ENCODE results near the gene FMN2.

DNA sequence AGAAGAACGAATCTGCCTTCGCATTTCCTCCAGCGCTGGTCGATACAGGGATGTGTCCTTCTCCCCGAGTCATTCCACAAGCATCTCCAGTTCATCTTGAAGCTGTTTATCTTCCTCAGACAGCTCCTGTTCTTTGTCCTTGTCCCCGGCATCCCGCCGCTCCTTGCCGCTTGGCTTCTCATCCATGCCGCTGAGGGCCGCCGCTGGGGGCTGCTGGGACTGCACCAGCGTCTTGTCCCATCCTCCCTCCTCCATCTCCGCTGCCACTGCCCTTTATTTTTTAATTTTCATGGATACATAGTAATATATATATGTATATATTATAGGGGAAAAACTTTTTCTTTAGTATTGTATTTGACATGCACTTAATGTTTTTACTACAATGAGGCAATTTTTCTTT, 53.4 kb downstream of the FMN2 start:
- TF ChIP-seq, protein P1, sequence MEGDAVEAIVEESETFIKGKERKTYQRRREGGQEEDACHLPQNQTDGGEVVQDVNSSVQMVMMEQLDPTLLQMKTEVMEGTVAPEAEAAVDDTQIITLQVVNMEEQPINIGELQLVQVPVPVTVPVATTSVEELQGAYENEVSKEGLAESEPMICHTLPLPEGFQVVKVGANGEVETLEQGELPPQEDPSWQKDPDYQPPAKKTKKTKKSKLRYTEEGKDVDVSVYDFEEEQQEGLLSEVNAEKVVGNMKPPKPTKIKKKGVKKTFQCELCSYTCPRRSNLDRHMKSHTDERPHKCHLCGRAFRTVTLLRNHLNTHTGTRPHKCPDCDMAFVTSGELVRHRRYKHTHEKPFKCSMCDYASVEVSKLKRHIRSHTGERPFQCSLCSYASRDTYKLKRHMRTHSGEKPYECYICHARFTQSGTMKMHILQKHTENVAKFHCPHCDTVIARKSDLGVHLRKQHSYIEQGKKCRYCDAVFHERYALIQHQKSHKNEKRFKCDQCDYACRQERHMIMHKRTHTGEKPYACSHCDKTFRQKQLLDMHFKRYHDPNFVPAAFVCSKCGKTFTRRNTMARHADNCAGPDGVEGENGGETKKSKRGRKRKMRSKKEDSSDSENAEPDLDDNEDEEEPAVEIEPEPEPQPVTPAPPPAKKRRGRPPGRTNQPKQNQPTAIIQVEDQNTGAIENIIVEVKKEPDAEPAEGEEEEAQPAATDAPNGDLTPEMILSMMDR (IDR thresholded peaks at IDR 0.05; ENCODE audit: insufficient read depth, low read length), result no peak
- TF ChIP-seq, protein P2, sequence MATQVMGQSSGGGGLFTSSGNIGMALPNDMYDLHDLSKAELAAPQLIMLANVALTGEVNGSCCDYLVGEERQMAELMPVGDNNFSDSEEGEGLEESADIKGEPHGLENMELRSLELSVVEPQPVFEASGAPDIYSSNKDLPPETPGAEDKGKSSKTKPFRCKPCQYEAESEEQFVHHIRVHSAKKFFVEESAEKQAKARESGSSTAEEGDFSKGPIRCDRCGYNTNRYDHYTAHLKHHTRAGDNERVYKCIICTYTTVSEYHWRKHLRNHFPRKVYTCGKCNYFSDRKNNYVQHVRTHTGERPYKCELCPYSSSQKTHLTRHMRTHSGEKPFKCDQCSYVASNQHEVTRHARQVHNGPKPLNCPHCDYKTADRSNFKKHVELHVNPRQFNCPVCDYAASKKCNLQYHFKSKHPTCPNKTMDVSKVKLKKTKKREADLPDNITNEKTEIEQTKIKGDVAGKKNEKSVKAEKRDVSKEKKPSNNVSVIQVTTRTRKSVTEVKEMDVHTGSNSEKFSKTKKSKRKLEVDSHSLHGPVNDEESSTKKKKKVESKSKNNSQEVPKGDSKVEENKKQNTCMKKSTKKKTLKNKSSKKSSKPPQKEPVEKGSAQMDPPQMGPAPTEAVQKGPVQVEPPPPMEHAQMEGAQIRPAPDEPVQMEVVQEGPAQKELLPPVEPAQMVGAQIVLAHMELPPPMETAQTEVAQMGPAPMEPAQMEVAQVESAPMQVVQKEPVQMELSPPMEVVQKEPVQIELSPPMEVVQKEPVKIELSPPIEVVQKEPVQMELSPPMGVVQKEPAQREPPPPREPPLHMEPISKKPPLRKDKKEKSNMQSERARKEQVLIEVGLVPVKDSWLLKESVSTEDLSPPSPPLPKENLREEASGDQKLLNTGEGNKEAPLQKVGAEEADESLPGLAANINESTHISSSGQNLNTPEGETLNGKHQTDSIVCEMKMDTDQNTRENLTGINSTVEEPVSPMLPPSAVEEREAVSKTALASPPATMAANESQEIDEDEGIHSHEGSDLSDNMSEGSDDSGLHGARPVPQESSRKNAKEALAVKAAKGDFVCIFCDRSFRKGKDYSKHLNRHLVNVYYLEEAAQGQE (IDR thresholded peaks at IDR 0.05; ENCODE audit: insufficient replicate concordance, low read depth), result no peak
- TF ChIP-seq POLR2AphosphoS5 (IDR thresholded peaks at IDR 0.05; ENCODE audit: low read depth) (no peak), GABPA (IDR thresholded peaks at IDR 0.05; ENCODE audit: low read depth) (no peak), SPI1 (IDR thresholded peaks at IDR 0.05; ENCODE audit: borderline replicate concordance, low read depth) (no peak)
